Right renal cortex interstitium (tissue), 3 donors: Measurements from ENCODE around the gene ANKRD11. TPM values are rescaled to one million over a fixed set of nuclear protein-coding genes. Genes with fewer than 3 reads are reported as not detected.
"Not testable (repeated sequence)": the region's sequence is repeated elsewhere in the genome, so short reads cannot be mapped to it uniquely, and the experiment has no call there.

ENCODE experiments used
- DNase-seq, 3 donors: peaks; one replicate each; pipeline ENCODE4 v3.0.0-alpha.2; 2013; ENCODE audit warnings: low read depth in 3 of 3, low spot score in 2 of 3
- polyA plus RNA-seq, 3 donors: library from polyadenylated mRNA; unstranded; fragments of 120-200 nt; gene quantifications; one replicate each; pipeline ENCODE4 v1.2.1, GENCODE V29; 2013; ENCODE audit not compliant: insufficient read length in 3 of 3

ANKRD11 gene
- polyA plus RNA-seq, 3 donors = 84.3 to 86.5 (median 86.3) TPM

- DNase-seq = not testable (repeated sequence)
These were observed 55.3 kb downstream of the ANKRD11 start for GRCh38 chr16:89435059-89435458.

- DNase-seq = no peak
These were observed 55.9 kb downstream of the ANKRD11 start for GRCh38 chr16:89434490-89434889.

GRCh38 chr16:89433363-89433984 is 56.9 kb downstream of the ANKRD11 start:
- not testable (repeated sequence) for DNase-seq

- no peak for DNase-seq
These were observed 58.7 kb downstream of the ANKRD11 start for GRCh38 chr16:89431630-89432029.

GRCh38 chr16:89431158-89431584 is 59.2 kb downstream of the ANKRD11 start:
- DNase-seq = no peak

- no peak for DNase-seq
These were observed 59.8 kb downstream of the ANKRD11 start for GRCh38 chr16:89430436-89431157.

GRCh38 chr16:89428605-89429004 is 61.8 kb downstream of the ANKRD11 start:
- not testable (repeated sequence) for DNase-seq

- no peak for DNase-seq
These were observed 63.4 kb downstream of the ANKRD11 start for GRCh38 chr16:89426736-89427530.

GRCh38 chr16:89425523-89425922 is 64.8 kb downstream of the ANKRD11 start:
- DNase-seq = no peak

GRCh38 chr16:89423681-89424260 is 66.6 kb downstream of the ANKRD11 start:
- DNase-seq = no peak

GRCh38 chr16:89422905-89423630 is 67.3 kb downstream of the ANKRD11 start:
- no peak for DNase-seq

- DNase-seq = no peak
These were observed 67.8 kb downstream of the ANKRD11 start for GRCh38 chr16:89422527-89422904.

- not testable (repeated sequence) for DNase-seq
These were observed 69.1 kb downstream of the ANKRD11 start for GRCh38 chr16:89421300-89421699.

GRCh38 chr16:89420204-89420603 is 70.2 kb downstream of the ANKRD11 start:
- DNase-seq = no peak

GRCh38 chr16:89418352-89418751 is 72.0 kb downstream of the ANKRD11 start:
- no peak for DNase-seq

- DNase-seq = no peak
These were observed 73.0 kb downstream of the ANKRD11 start for GRCh38 chr16:89417352-89417751.

GRCh38 chr16:89413811-89414585 is 76.4 kb downstream of the ANKRD11 start:
- DNase-seq = no peak

GRCh38 chr16:89412811-89413210 is 77.5 kb downstream of the ANKRD11 start:
- no peak for DNase-seq

GRCh38 chr16:89411335-89411850 is 79.0 kb downstream of the ANKRD11 start:
- DNase-seq = no peak
